Kidney (tissue), 14 donors: Measurements from ENCODE around the gene POT1. TPM values are rescaled to one million over a fixed set of nuclear protein-coding genes. Genes with fewer than 3 reads are reported as not detected.

Source experiments
- DNase-seq, 5 donors: peaks; one replicate each; pipeline ENCODE4 v3.0.0-alpha.2; 2013 to 2020
- FAIRE-seq: peaks from 2 replicates; lab custom pipeline; 2012; peaks lifted over from hg19 to GRCh38; lab: Jason Lieb, UNC
- H3K27ac ChIP-seq, 2 donors: one replicate each; pipeline ENCODE4 v1.7.0; 2013; ENCODE audit warnings: low read depth in 2 of 2, low read length in 2 of 2, inconsistent platforms in 1 of 2
- H3K27me3 ChIP-seq: one replicate; pipeline ENCODE4 v1.7.1; 2013; ENCODE audit warnings: low read length, inconsistent platforms; ENCODE audit not compliant: control insufficient read depth, insufficient read depth
- H3K36me3 ChIP-seq, 3 donors: one replicate each; pipeline versions ENCODE4 v1.7.0 to v1.7.1; 2013; ENCODE audit warnings: low read length in 3 of 3, control low read depth in 1 of 3, inconsistent platforms in 1 of 3; ENCODE audit not compliant: insufficient read depth in 3 of 3, control insufficient read depth in 2 of 3
- H3K4me1 ChIP-seq, 3 donors: one replicate each; pipeline versions ENCODE4 v1.7.0 to v1.7.1; 2013; ENCODE audit warnings: low read length in 3 of 3, inconsistent platforms in 1 of 3, low read depth in 1 of 3; ENCODE audit not compliant: control insufficient read depth in 2 of 3, insufficient read depth in 2 of 3
- H3K4me3 ChIP-seq, 3 donors: one replicate each; pipeline versions ENCODE4 v1.7.0 to v1.8.1; 2013; ENCODE audit warnings: low read length in 3 of 3, control low read depth in 1 of 3, inconsistent platforms in 1 of 3
- H3K9ac ChIP-seq, 3 donors: one replicate each; pipeline versions ENCODE4 v1.7.0 to v1.7.1; 2013; ENCODE audit warnings: low read length in 3 of 3, control low read depth in 1 of 3, inconsistent platforms in 1 of 3
- H3K9me3 ChIP-seq, 3 donors: one replicate each; pipeline versions ENCODE4 v1.7.0 to v1.7.1; 2013; ENCODE audit warnings: low read length in 3 of 3, control low read depth in 1 of 3, inconsistent platforms in 1 of 3; ENCODE audit not compliant: control insufficient read depth in 2 of 3, insufficient read depth in 1 of 3
- intact Hi-C: fragments of 100-400 bp; cut with DNase I; formaldehyde crosslinking; loops from one replicate; pipeline ENCODE4 v1.11.1; 2022
- polyA plus RNA-seq: library from polyadenylated mRNA; stranded (reverse); fragments of 350-450 nt; fragmentation: Illumina TruSeq; extraction: RNeasy Lipid Tissue Mini Kit (QIAGEN cat#74804); gene quantifications from one replicate; pipeline ENCODE4 v1.2.3, GENCODE V29; 2014; ENCODE audit warnings: low read depth, low replicate concordance; ENCODE audit not compliant: insufficient read depth
- total RNA-seq: library from RNA; stranded (reverse); fragmentation: NEBNext Ultra II Directional; extraction: Animal tissue kit (Norgen Biotek cat#: 25700); gene quantifications from one replicate; pipeline ENCODE4 v1.2.1, GENCODE V29; 2021
- TF ChIP-seq, protein P1 (sequence below): IDR thresholded peaks from 3 replicates; pipeline ENCODE4 v1.5.1; 2012; ENCODE audit warnings: mild to moderate bottlenecking, moderate library complexity, borderline replicate concordance; ENCODE audit not compliant: insufficient read depth; ENCODE audit errors: extremely low read depth
- donor health status: control.
- donor health status: control.
- donor health status: control.
- donor health status: control.
- donor health status: control.
- donor health status: DM: yes; HTN: yes; CAD: no.
- donor health status: Normal renal cell carcinoma (clear cell type).

The POT1 gene
- total and polyA plus RNA-seq, 2 donors from 2014 or later, result 16.5 to 23.2 TPM

DNA sequence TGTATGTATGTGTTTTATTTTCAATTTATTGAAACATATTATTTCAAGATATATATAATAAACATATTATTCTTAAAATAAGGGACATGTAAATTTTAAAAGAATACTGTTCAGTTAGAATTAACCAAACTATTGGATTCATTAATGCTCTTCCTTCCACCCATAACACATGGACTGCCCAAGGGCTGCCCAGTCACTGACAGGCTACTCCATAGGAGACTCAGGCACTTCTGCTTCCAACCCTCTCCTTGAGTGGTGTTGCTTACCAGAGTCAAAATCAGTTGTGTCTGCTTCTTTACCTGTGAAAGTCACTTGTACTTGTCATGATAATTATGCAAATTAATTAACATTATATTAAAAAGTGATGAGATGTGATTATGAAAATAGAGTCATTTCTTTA is 154.2 kb downstream of the POT1 start:
- no peaks in the 10 kb centered on the region for H3K4me1 ChIP-seq
- no peaks in the 10 kb centered on the region for H3K27me3 ChIP-seq
- FAIRE-seq (no peak), DNase-seq (no peak)
- intact Hi-C loops, result no loop called here
- no peak overlapping the region for H3K9ac ChIP-seq
- H3K9me3 ChIP-seq, result no peaks in the 10 kb centered on the region
- TF ChIP-seq, protein P1, sequence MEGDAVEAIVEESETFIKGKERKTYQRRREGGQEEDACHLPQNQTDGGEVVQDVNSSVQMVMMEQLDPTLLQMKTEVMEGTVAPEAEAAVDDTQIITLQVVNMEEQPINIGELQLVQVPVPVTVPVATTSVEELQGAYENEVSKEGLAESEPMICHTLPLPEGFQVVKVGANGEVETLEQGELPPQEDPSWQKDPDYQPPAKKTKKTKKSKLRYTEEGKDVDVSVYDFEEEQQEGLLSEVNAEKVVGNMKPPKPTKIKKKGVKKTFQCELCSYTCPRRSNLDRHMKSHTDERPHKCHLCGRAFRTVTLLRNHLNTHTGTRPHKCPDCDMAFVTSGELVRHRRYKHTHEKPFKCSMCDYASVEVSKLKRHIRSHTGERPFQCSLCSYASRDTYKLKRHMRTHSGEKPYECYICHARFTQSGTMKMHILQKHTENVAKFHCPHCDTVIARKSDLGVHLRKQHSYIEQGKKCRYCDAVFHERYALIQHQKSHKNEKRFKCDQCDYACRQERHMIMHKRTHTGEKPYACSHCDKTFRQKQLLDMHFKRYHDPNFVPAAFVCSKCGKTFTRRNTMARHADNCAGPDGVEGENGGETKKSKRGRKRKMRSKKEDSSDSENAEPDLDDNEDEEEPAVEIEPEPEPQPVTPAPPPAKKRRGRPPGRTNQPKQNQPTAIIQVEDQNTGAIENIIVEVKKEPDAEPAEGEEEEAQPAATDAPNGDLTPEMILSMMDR, result no peak
- no peak overlapping the region for H3K4me3 ChIP-seq
- H3K36me3 ChIP-seq, result no peaks in the 10 kb centered on the region
- no peak overlapping the region for H3K27ac ChIP-seq

- intact Hi-C loops, result no loop called here
- Histone ChIP-seq H3K9ac (no peak overlapping the region), H3K27me3 (no peaks in the 10 kb centered on the region), H3K36me3 (no peaks in the 10 kb centered on the region), H3K4me3 (no peak overlapping the region), H3K27ac (no peak overlapping the region), H3K9me3 (no peaks in the 10 kb centered on the region), H3K4me1 (no peaks in the 10 kb centered on the region)
- DNase-seq (no peak), FAIRE-seq (no peak)
- TF ChIP-seq, protein P1, result no peak
Observed at GRCh38 chr7:124773938-124774337, 155.7 kb downstream of the POT1 start.

DNA sequence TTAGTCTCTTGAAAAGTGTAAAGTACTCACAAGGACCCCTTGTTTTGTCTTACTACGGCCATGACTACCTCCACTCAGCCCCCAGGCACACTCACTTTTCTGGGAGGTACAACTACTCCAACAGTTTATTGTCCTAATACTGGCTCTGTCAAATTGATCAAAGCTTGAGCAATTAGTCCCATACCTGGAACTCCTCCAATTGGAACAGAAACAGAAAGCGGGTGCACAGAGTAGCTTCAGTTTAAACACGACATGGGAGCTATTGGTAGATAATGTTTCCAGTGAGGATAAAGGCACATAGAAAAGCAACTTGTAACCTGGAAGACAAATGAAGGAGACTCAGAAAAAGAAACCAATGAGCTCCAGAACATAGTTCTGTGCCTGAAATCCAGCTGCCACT is 156.3 kb downstream of the POT1 start:
- no peak overlapping the region for H3K9ac ChIP-seq
- H3K36me3 ChIP-seq, result no peaks in the 10 kb centered on the region
- no peak overlapping the region for H3K4me3 ChIP-seq
- FAIRE-seq (no peak), DNase-seq (no peak)
- TF ChIP-seq, protein P1, result no peak
- H3K4me1 ChIP-seq, result no peaks in the 10 kb centered on the region
- intact Hi-C loops, result no loop called here
- H3K27me3 ChIP-seq, result no peaks in the 10 kb centered on the region
- H3K9me3 ChIP-seq, result no peaks in the 10 kb centered on the region
- no peak overlapping the region for H3K27ac ChIP-seq

Other genes with a start within 250 kb of the POT1 start
- gene GPR37, start 164.0 kb downstream of the POT1 start, total RNA-seq, result 4.4 TPM
- gene GPR37, start 164.0 kb downstream of the POT1 start, polyA plus RNA-seq, result 0.60 TPM